GM23338 (cell line): ENCODE measurements around the gene USP7. TPM values are rescaled to one million over a fixed set of nuclear protein-coding genes. Genes with fewer than 3 reads are reported as not detected.

Source experiments
- ATAC-seq: fragments of 200-7000 bp; cut with Tn5 transposase; 3 replicates; pipeline ENCODE4 v1.9.1; 2020
- DNase-seq: peaks from one replicate; pipeline ENCODE4 v3.0.0-alpha.2; 2015; ENCODE audit warnings: low spot score
- H2AFZ ChIP-seq: fragments of 200-600 bp; sonication (generic); 2 replicates; pipeline ENCODE4 v1.8.0; 2016; ENCODE audit warnings: antibody characterized with exemption, mild to moderate bottlenecking, moderate library complexity
- H3F3A ChIP-seq: fragments of 200-600 bp; sonication (generic); replicated peaks from 2 replicates; pipeline ENCODE4 v1.8.0; 2017; ENCODE audit warnings: antibody characterized with exemption, mixed run types, low read depth
- H3K27ac ChIP-seq: fragments of 200-600 bp; sonication (generic); 2 replicates; pipeline ENCODE4 v1.6.1; 2016; ENCODE audit warnings: low read depth
- H3K27me3 ChIP-seq: fragments of 200-600 bp; sonication (generic); 2 replicates; pipeline ENCODE4 v1.8.0; 2016; ENCODE audit warnings: mild to moderate bottlenecking, mixed run types, moderate library complexity; ENCODE audit not compliant: insufficient read depth
- H3K36me3 ChIP-seq: fragments of 200-600 bp; sonication (generic); 2 replicates; pipeline ENCODE4 v1.8.0; 2016; ENCODE audit warnings: mild to moderate bottlenecking; ENCODE audit not compliant: insufficient read depth
- H3K4me1 ChIP-seq: fragments of 200-600 bp; sonication (generic); 2 replicates; pipeline ENCODE4 v1.8.0; 2016; ENCODE audit warnings: mild to moderate bottlenecking, moderate library complexity; ENCODE audit not compliant: insufficient read depth
- H3K4me2 ChIP-seq: fragments of 200-600 bp; sonication (generic); 2 replicates; pipeline ENCODE4 v1.7.1; 2017; ENCODE audit warnings: mixed run types
- H3K4me3 ChIP-seq: fragments of 200-600 bp; sonication (generic); 2 replicates; pipeline ENCODE4 v1.6.1; 2016; ENCODE audit warnings: mixed run types
- H3K79me2 ChIP-seq: fragments of 200-600 bp; sonication (generic); replicated peaks from 2 replicates; pipeline ENCODE4 v1.8.0; 2017; ENCODE audit warnings: mild to moderate bottlenecking; ENCODE audit not compliant: insufficient read depth
- H3K9me2 ChIP-seq: fragments of 200-600 bp; sonication (generic); 2 replicates; pipeline ENCODE4 v1.8.0; 2017; ENCODE audit not compliant: insufficient read depth
- H4K20me1 ChIP-seq: fragments of 200-600 bp; sonication (generic); replicated peaks from 2 replicates; pipeline ENCODE4 v1.8.0; 2017; ENCODE audit warnings: mild to moderate bottlenecking; ENCODE audit not compliant: insufficient read depth
- H3K27ac Mint-ChIP-seq: 2 replicates; pipeline ENCODE4 v1.8.0; 2020; ENCODE audit warnings: inconsistent platforms, mild to moderate bottlenecking, moderate library complexity, mixed read lengths
- H3K27me3 Mint-ChIP-seq: 3 replicates; pipeline ENCODE4 v1.8.0; 2022; ENCODE audit warnings: low read depth, mild to moderate bottlenecking, moderate library complexity, mixed read lengths, inconsistent platforms; ENCODE audit not compliant: insufficient read depth, poor library complexity
- H3K36me3 Mint-ChIP-seq: 3 replicates; pipeline ENCODE4 v1.8.0; 2021; ENCODE audit warnings: low read depth, mild to moderate bottlenecking, inconsistent platforms, moderate library complexity, mixed read lengths
- H3K4me1 Mint-ChIP-seq: 3 replicates; pipeline ENCODE4 v1.8.0; 2020; ENCODE audit warnings: mild to moderate bottlenecking, inconsistent platforms, mixed read lengths
- H3K4me3 Mint-ChIP-seq: 3 replicates; pipeline ENCODE4 v1.8.0; 2021; ENCODE audit warnings: moderate library complexity, mild to moderate bottlenecking, inconsistent platforms, mixed read lengths
- H3K9me3 Mint-ChIP-seq: 3 replicates; pipeline ENCODE4 v1.8.0; 2020; ENCODE audit warnings: moderate library complexity, mild to moderate bottlenecking, inconsistent platforms, mixed read lengths
- CREB1 ChIP-seq: fragments of 250-450 bp; sonication (Bioruptor Pico); IDR thresholded peaks from 2 replicates; pipeline ENCODE4 v1.5.0; 2020; ENCODE audit warnings: low read depth, mild to moderate bottlenecking, moderate library complexity
- ETS1 ChIP-seq: IDR thresholded peaks from 2 replicates; pipeline ENCODE4 v1.6.1; 2016; ENCODE audit warnings: antibody characterized with exemption
- EZH2 ChIP-seq: fragments of 200-600 bp; sonication (generic); IDR thresholded peaks from one replicate; pipeline ENCODE4 v1.8.0; 2017; ENCODE audit warnings: antibody characterized with exemption, mild to moderate bottlenecking, low read depth; ENCODE audit not compliant: unreplicated experiment
- EZH2phosphoT487 ChIP-seq: fragments of 200-600 bp; sonication (generic); IDR thresholded peaks from one replicate; pipeline ENCODE4 v1.8.1; 2018; ENCODE audit warnings: antibody characterized with exemption; ENCODE audit not compliant: unreplicated experiment
- JUNB ChIP-seq: IDR thresholded peaks from one replicate; pipeline ENCODE4 v1.6.1; 2016; ENCODE audit warnings: antibody characterized with exemption; ENCODE audit not compliant: unreplicated experiment
- NANOG ChIP-seq: IDR thresholded peaks from 2 replicates; pipeline ENCODE4 v1.6.1; 2016; ENCODE audit warnings: antibody characterized with exemption, borderline replicate concordance
- POLR2AphosphoS5 ChIP-seq: IDR thresholded peaks from 2 replicates; pipeline ENCODE4 v1.6.1; 2016; ENCODE audit warnings: antibody characterized with exemption, low read depth
- STAT1 ChIP-seq: IDR thresholded peaks from one replicate; pipeline ENCODE4 v1.6.1; 2016; ENCODE audit warnings: antibody characterized with exemption; ENCODE audit not compliant: unreplicated experiment
- ZNF114 ChIP-seq: fragments of 250-450 bp; sonication (Bioruptor Pico); IDR thresholded peaks from 2 replicates; pipeline ENCODE4 v1.5.0; 2020; ENCODE audit warnings: mild to moderate bottlenecking, moderate library complexity
- ZNF331 ChIP-seq: fragments of 250-450 bp; sonication (Bioruptor Pico); IDR thresholded peaks from 2 replicates; pipeline ENCODE4 v1.5.0; 2020; ENCODE audit warnings: low read depth, mild to moderate bottlenecking, moderate library complexity
- ZNF462 ChIP-seq: fragments of 250-450 bp; sonication (Bioruptor Pico); IDR thresholded peaks from 2 replicates; pipeline ENCODE4 v1.5.0; 2020; ENCODE audit warnings: mild to moderate bottlenecking, moderate library complexity
- polyA plus RNA-seq: library from polyadenylated mRNA; unstranded; fragments of >200 nt; fragmentation: Nextera tagmentation; extraction: Ambion mirVana; gene quantifications from 2 replicates; pipeline ENCODE4 v1.2.1, GENCODE V29; 2016
- total RNA-seq: library from RNA; depleted of rRNA; stranded (reverse); fragments of >200 nt; shearing (Covaris generic); gene quantifications from 2 replicates; pipeline ENCODE4 v1.2.3, GENCODE V29; 2014
- TF ChIP-seq, protein P1 (sequence below): IDR thresholded peaks from one replicate; pipeline ENCODE4 v1.6.1; 2018; ENCODE audit warnings: antibody characterized with exemption; ENCODE audit not compliant: unreplicated experiment
- TF ChIP-seq, protein P2 (sequence below), 2 experiments: fragments of 200-600 bp in 1 of 2; sonication (generic) in 1 of 2; conservative IDR thresholded peaks; 2 replicates each; pipeline versions ENCODE4 v1.5.1 to v1.6.1; 2016 to 2017; ENCODE audit warnings: antibody characterized with exemption in 2 of 2, low read depth in 2 of 2, mild to moderate bottlenecking in 2 of 2, moderate library complexity in 1 of 2

The USP7 gene
- total and polyA plus RNA-seq, 2 experiments from 2014 or later = 42.3 to 130 TPM

DNA sequence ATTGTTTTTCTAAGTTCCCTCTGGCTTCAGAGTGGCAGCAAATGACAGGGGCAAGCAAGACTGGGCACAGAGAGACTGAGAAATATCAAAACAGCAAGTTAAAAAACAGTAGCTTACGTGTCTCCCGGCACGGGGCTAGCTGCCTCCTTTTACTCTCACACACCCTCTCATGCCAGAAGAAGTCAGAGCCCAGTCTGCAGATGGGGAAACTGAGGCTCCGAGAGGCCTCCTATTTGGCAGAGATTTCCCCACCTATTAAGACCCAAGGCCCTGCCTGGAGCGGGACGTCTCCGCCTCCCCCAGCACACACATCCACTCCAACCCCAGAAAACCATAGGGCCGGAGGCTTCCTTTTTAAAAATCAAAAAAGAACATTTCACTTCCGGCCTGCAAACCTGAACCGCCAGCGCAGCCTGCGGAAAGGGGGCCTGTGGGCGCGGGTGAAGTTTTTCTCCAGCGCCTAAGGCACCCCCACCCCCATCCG, 95.7 kb downstream of the USP7 start:
- DNase-seq = no peak
- Mint-ChIP-seq H3K36me3 (peaks cover 23% of the 10 kb centered on the region), H3K4me3 (peak overlapping the region; percentile 89), H3K27ac (peak overlapping the region; percentile 80), H3K9me3 (no peaks in the 10 kb centered on the region; the same call in 2 of the 3 replicates), H3K27me3 (peaks cover 37% of the 10 kb centered on the region), H3K4me1 (peaks cover 45% of the 10 kb centered on the region)
- Histone ChIP-seq H3K4me1 (peaks cover 40% of the 10 kb centered on the region), H3K4me2 (peak overlapping the region; percentile 100), H3F3A (peaks cover 32% of the 10 kb centered on the region), H3K79me2 (peaks cover 56% of the 10 kb centered on the region), H3K27me3 (no peaks in the 10 kb centered on the region), H3K4me3 (peak overlapping the region; percentile 100), H3K36me3 (no peaks in the 10 kb centered on the region), H2AFZ (no peak overlapping the region), H3K9me2 (no peaks in the 10 kb centered on the region), H3K27ac (peak overlapping the region; percentile 96), H4K20me1 (peaks cover 38% of the 10 kb centered on the region)
- ATAC-seq = no peak
- TF ChIP-seq EZH2phosphoT487 (no peak), ZNF114 (CRISPR knock-in tag) (no peak), JUNB (no peak), CREB1 (CRISPR knock-in tag) (no peak), EZH2 (no peak), ZNF462 (CRISPR knock-in tag) (no peak), POLR2AphosphoS5 (no peak), ZNF331 (CRISPR knock-in tag) (no peak), ETS1 (no peak), NANOG (no peak), STAT1 (no peak)
- TF ChIP-seq, protein P1, sequence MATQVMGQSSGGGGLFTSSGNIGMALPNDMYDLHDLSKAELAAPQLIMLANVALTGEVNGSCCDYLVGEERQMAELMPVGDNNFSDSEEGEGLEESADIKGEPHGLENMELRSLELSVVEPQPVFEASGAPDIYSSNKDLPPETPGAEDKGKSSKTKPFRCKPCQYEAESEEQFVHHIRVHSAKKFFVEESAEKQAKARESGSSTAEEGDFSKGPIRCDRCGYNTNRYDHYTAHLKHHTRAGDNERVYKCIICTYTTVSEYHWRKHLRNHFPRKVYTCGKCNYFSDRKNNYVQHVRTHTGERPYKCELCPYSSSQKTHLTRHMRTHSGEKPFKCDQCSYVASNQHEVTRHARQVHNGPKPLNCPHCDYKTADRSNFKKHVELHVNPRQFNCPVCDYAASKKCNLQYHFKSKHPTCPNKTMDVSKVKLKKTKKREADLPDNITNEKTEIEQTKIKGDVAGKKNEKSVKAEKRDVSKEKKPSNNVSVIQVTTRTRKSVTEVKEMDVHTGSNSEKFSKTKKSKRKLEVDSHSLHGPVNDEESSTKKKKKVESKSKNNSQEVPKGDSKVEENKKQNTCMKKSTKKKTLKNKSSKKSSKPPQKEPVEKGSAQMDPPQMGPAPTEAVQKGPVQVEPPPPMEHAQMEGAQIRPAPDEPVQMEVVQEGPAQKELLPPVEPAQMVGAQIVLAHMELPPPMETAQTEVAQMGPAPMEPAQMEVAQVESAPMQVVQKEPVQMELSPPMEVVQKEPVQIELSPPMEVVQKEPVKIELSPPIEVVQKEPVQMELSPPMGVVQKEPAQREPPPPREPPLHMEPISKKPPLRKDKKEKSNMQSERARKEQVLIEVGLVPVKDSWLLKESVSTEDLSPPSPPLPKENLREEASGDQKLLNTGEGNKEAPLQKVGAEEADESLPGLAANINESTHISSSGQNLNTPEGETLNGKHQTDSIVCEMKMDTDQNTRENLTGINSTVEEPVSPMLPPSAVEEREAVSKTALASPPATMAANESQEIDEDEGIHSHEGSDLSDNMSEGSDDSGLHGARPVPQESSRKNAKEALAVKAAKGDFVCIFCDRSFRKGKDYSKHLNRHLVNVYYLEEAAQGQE = no peak
- TF ChIP-seq, protein P2, sequence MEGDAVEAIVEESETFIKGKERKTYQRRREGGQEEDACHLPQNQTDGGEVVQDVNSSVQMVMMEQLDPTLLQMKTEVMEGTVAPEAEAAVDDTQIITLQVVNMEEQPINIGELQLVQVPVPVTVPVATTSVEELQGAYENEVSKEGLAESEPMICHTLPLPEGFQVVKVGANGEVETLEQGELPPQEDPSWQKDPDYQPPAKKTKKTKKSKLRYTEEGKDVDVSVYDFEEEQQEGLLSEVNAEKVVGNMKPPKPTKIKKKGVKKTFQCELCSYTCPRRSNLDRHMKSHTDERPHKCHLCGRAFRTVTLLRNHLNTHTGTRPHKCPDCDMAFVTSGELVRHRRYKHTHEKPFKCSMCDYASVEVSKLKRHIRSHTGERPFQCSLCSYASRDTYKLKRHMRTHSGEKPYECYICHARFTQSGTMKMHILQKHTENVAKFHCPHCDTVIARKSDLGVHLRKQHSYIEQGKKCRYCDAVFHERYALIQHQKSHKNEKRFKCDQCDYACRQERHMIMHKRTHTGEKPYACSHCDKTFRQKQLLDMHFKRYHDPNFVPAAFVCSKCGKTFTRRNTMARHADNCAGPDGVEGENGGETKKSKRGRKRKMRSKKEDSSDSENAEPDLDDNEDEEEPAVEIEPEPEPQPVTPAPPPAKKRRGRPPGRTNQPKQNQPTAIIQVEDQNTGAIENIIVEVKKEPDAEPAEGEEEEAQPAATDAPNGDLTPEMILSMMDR (conservative IDR thresholded peaks at IDR 0.05; ENCODE audit: low read depth in 2 of 2) = no peak
